ENCODE results near the gene ECM2. TPM values are rescaled to one million over a fixed set of nuclear protein-coding genes. Genes with fewer than 3 reads are reported as not detected.
A peak's percentile ranks its signal among the peaks of the same experiment; 100 is the strongest.

Gene ECM2
- total RNA-seq, 6 experiments from 2014 or later, result 0.14 to 0.46 (median 0.33) TPM

GRCh38 chr9:92512622-92513021 lies 23.2 kb downstream of the ECM2 start:
- no peaks in the 10 kb centered on the region for H3K27me3 Mint-ChIP-seq (ENCODE audit: insufficient read depth)
- 0 out of 2 replicates have a peak overlapping the region, but pooled peaks have one; percentile 7 for H3K4me3 Mint-ChIP-seq
- DNase-seq, result peak; percentile 24
- no peak for TF ChIP-seq CTCF (IDR thresholded peaks at IDR 0.05)
- H3K4me1 Mint-ChIP-seq (ENCODE audit: low read depth), result peaks cover 40% of the 10 kb centered on the region
- no peaks in the 10 kb centered on the region for H3K36me3 Mint-ChIP-seq (ENCODE audit: low read depth)
- H3K9me3 Mint-ChIP-seq, result no peaks in the 10 kb centered on the region
- H3K27ac Mint-ChIP-seq, result no peak overlapping the region

DNA sequence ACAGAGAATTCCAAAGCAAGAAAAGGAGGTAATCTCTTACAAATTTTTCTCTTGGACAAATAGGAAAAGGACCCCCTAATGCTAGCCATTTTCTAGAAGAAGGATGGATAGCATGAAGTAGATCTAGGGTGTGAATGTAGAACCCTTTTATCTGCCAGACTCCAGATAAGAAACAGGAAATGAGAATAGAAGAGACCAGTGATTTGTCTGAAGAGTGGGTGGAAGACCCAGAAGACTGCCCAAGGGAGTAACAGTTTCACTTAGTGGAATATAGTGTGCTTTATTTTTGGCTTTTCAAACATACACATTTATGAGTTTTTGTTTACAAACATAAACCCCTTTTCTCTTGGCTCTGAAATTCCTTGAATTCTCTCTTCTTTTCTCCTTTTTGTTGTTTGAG lies 25.0 kb downstream of the ECM2 start:
- no peak for TF ChIP-seq CTCF (IDR thresholded peaks at IDR 0.05)
- Mint-ChIP-seq H3K27ac (no peak overlapping the region), H3K9me3 (no peaks in the 10 kb centered on the region), H3K36me3 (ENCODE audit: low read depth) (no peaks in the 10 kb centered on the region; the same call in 1 of the 2 replicates), H3K4me1 (ENCODE audit: low read depth) (peaks cover 52% of the 10 kb centered on the region), H3K4me3 (no peak overlapping the region), H3K27me3 (ENCODE audit: insufficient read depth) (no peaks in the 10 kb centered on the region)
- no peak for DNase-seq

DNA sequence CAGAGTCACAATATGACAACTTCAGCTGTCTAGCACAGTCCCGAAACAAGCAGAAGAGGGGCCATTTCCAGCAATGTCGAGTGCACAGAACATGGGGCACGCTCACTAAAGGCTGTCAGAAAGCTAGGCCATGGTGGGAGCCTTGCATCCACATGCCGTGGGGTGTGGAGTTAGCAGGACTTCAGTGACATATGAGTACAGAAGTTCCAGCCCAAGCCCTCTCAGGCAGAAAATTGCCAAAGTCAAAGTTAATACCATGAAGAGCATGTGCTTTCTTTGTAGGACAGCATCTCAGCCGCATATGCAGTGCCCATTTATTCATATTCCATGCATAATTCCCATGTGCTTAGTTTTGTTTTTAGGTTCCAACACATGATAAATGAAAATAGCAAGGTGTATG lies 26.7 kb downstream of the ECM2 start:
- no peak overlapping the region for H3K27ac Mint-ChIP-seq
- H3K27me3 Mint-ChIP-seq (ENCODE audit: insufficient read depth), result no peaks in the 10 kb centered on the region
- H3K9me3 Mint-ChIP-seq, result no peaks in the 10 kb centered on the region
- peaks cover 68% of the 10 kb centered on the region for H3K4me1 Mint-ChIP-seq (ENCODE audit: low read depth)
- TF ChIP-seq CTCF (IDR thresholded peaks at IDR 0.05), result no peak
- H3K36me3 Mint-ChIP-seq (ENCODE audit: low read depth), result no peaks in the 10 kb centered on the region; the same call in 1 of the 2 replicates
- no peak overlapping the region for H3K4me3 Mint-ChIP-seq
- DNase-seq, result no peak

- Mint-ChIP-seq H3K27ac (peak overlapping the region; percentile 98), H3K4me1 (ENCODE audit: low read depth) (peaks cover 73% of the 10 kb centered on the region), H3K36me3 (ENCODE audit: low read depth) (no peaks in the 10 kb centered on the region; the same call in 1 of the 2 replicates), H3K4me3 (no peak overlapping the region), H3K9me3 (no peaks in the 10 kb centered on the region), H3K27me3 (ENCODE audit: insufficient read depth) (no peaks in the 10 kb centered on the region)
- no peak for DNase-seq
- TF ChIP-seq CTCF (IDR thresholded peaks at IDR 0.05), result no peak
Observed at GRCh38 chr9:92508018-92508820, 27.6 kb downstream of the ECM2 start.

GRCh38 chr9:92507496-92507895 lies 28.3 kb downstream of the ECM2 start:
- Mint-ChIP-seq H3K27ac (peak overlapping the region; percentile 98), H3K4me1 (ENCODE audit: low read depth) (peaks cover 69% of the 10 kb centered on the region), H3K27me3 (ENCODE audit: insufficient read depth) (no peaks in the 10 kb centered on the region), H3K4me3 (peak overlapping the region; percentile 64; the same call in 1 of the 2 replicates), H3K36me3 (ENCODE audit: low read depth) (no peaks in the 10 kb centered on the region; the same call in 1 of the 2 replicates), H3K9me3 (no peaks in the 10 kb centered on the region)
- TF ChIP-seq CTCF (IDR thresholded peaks at IDR 0.05), result no peak
- DNase-seq, result no peak
